GM19324 (cell line): ENCODE results near the gene CAMK2A.

Source experiments
- ATAC-seq: cut with Tn5 transposase; IDR thresholded peaks from one replicate; pipeline ENCODE4 v1.9.1; 2021; ENCODE audit warnings: mild to moderate bottlenecking, moderate library complexity; ENCODE audit not compliant: unreplicated experiment, low FRiP score

CAMK2A gene

GRCh38 chr5:150285114-150285513 lies 4.5 kb downstream of the CAMK2A start:
- no peak for ATAC-seq

- no peak for ATAC-seq
Measured at GRCh38 chr5:150284311-150284710, 5.3 kb downstream of the CAMK2A start.

GRCh38 chr5:150283904-150284303 lies 5.7 kb downstream of the CAMK2A start:
- no peak for ATAC-seq

- no peak for ATAC-seq
Measured at GRCh38 chr5:150281987-150282386, 7.6 kb downstream of the CAMK2A start.

- no peak for ATAC-seq
Measured at GRCh38 chr5:150279330-150280020, 10.1 kb downstream of the CAMK2A start.

GRCh38 chr5:150278916-150279315 lies 10.7 kb downstream of the CAMK2A start:
- no peak for ATAC-seq

GRCh38 chr5:150278046-150278730 lies 11.4 kb downstream of the CAMK2A start:
- no peak for ATAC-seq

GRCh38 chr5:150277043-150277442 lies 12.5 kb downstream of the CAMK2A start:
- ATAC-seq, result no peak

GRCh38 chr5:150274811-150275210 lies 14.8 kb downstream of the CAMK2A start:
- ATAC-seq, result no peak

- no peak for ATAC-seq
Measured at GRCh38 chr5:150272531-150272930, 17.0 kb downstream of the CAMK2A start.

GRCh38 chr5:150271923-150272322 lies 17.6 kb downstream of the CAMK2A start:
- no peak for ATAC-seq

- ATAC-seq, result no peak
Measured at GRCh38 chr5:150271296-150271692, 18.3 kb downstream of the CAMK2A start.

GRCh38 chr5:150270541-150271295 lies 18.9 kb downstream of the CAMK2A start:
- no peak for ATAC-seq

- ATAC-seq, result no peak
Measured at GRCh38 chr5:150266871-150267291, 22.7 kb downstream of the CAMK2A start.

GRCh38 chr5:150265870-150266383 lies 23.6 kb downstream of the CAMK2A start:
- ATAC-seq, result no peak

GRCh38 chr5:150264667-150265603 lies 24.6 kb downstream of the CAMK2A start:
- ATAC-seq, result no peak

- ATAC-seq, result no peak
Measured at GRCh38 chr5:150263801-150264621, 25.6 kb downstream of the CAMK2A start.

- no peak for ATAC-seq
Measured at GRCh38 chr5:150263375-150263775, 26.2 kb downstream of the CAMK2A start.

- no peak for ATAC-seq
Measured at GRCh38 chr5:150262502-150262901, 27.1 kb downstream of the CAMK2A start.
